ENCODE results near the gene CHRNA4.

The CHRNA4 gene

GRCh38 chr20:63360850-63361518, at the start of gene CHRNA4:
TSS of gene CHRNA4 (minus strand) at chr20:63361349. CDS start at chr20:63361165, 184 bp downstream.
- DNase-seq, result no peak

GRCh38 chr20:63409834-63410435, 48.8 kb upstream of the CHRNA4 start:
- DNase-seq, result no peak

- no peak for DNase-seq
Observed at GRCh38 chr20:63409066-63409833, 48.1 kb upstream of the CHRNA4 start.

- no peak for DNase-seq
Observed at GRCh38 chr20:63408684-63409046, 47.5 kb upstream of the CHRNA4 start.

GRCh38 chr20:63407928-63408683, 47.0 kb upstream of the CHRNA4 start:
- DNase-seq, result no peak

- no peak for DNase-seq
Observed at GRCh38 chr20:63406617-63407245, 45.6 kb upstream of the CHRNA4 start.

GRCh38 chr20:63406011-63406410, 44.9 kb upstream of the CHRNA4 start:
- DNase-seq, result no peak

- DNase-seq, result no peak
Observed at GRCh38 chr20:63405102-63405730, 44.1 kb upstream of the CHRNA4 start.

GRCh38 chr20:63404129-63405085, 43.3 kb upstream of the CHRNA4 start:
- no peak for DNase-seq

- DNase-seq, result no peak
Observed at GRCh38 chr20:63403403-63404105, 42.4 kb upstream of the CHRNA4 start.

GRCh38 chr20:63402860-63403220, 41.7 kb upstream of the CHRNA4 start:
- no peak for DNase-seq

GRCh38 chr20:63402181-63402859, 41.2 kb upstream of the CHRNA4 start:
- DNase-seq, result no peak

GRCh38 chr20:63401384-63402110, 40.4 kb upstream of the CHRNA4 start:
- DNase-seq, result no peak

- DNase-seq, result no peak
Observed at GRCh38 chr20:63400486-63401210, 39.5 kb upstream of the CHRNA4 start.

- no peak for DNase-seq
Observed at GRCh38 chr20:63399596-63400375, 38.6 kb upstream of the CHRNA4 start.

- DNase-seq, result no peak
Observed at GRCh38 chr20:63398744-63399514, 37.8 kb upstream of the CHRNA4 start.

- no peak for DNase-seq
Observed at GRCh38 chr20:63397946-63398450, 36.8 kb upstream of the CHRNA4 start.
